ENCODE measurements around the gene LHFPL6. TPM values are rescaled to one million over a fixed set of nuclear protein-coding genes. Genes with fewer than 3 reads are reported as not detected.

The LHFPL6 gene
- total RNA-seq, 1 donor from 2014 or later = 22.5 TPM

GRCh38 chr13:39379667-39380655 lies 223.0 kb downstream of the LHFPL6 start:
- DNase-seq = no peak

- no peak for DNase-seq
Observed at GRCh38 chr13:39379118-39379517, 223.9 kb downstream of the LHFPL6 start.

DNA sequence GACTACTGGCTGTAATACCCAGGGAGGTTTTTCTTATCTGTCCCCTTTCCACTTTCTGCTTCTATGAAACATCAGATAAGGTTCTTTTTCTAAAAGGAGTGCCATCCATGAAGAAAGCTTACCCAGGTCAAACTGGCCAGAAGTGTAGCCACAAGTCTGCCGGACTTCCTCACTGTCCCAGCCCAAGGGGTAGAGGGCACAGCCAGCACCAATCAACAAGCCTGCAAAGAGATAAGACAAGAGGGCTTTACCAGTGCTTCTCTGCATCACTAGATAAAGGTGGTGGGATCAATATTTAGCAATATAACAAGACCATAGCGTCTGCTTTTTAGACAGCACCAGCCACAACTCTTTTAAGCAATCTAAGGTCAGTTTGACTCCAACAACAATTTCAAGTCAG lies 224.7 kb downstream of the LHFPL6 start:
- no peak for DNase-seq

DNA sequence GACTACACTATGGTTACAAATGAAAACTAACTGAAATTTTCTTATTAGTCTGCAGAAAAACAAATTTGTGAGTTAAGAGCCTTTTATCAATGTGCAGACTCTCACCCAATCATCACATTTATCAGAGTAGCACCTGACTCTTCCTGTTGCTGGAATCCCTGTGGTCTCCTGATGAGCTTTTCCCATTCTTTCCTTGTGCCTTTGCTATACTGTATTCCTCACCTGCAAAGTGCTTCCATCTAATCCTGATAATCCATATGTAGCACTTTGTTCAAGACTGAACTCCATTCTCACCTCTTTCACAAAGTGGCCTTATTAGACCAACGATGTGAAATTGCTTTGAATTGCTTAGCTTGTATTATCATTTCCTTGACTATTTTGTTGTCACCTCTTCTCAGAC lies 225.3 kb downstream of the LHFPL6 start:
- no peak for DNase-seq

DNA sequence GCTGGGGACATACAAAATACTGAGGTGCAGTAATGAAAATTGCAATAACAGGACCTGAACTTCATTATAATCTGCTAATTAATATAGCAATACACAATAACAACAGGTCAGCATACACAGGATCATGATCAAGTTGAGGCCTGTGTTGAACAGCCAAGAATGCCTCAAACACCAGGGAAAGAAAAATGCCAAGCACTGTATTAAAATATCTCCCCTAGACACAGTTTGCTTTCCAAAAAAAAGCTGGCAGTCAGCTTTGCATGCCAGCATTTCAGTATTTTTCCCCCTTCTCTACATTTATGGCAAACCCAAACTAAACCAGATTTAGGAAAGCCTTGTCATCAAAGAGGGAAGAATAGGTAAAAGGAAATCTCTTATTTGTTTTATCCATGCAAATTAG lies 226.9 kb downstream of the LHFPL6 start:
- no peak for DNase-seq

DNA sequence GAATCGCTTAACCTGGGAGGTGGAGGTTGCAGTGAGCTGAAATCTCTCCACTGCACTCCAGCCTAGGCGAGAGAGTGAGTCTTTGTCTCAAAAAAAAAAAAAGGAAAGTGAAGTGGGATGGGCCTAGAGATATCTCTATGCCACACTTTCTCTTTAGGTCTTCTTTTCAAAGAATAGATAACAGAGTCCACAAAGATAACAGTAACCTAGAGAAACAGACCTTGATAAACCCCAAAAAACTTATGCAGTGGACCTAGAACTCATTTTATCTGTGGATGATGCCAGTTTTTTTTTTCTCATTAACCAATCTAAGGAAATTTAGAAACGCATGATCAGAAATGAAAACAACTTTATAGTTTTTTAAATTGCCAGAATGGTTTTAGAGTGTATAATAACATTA lies 227.4 kb downstream of the LHFPL6 start:
- no peak for DNase-seq

DNA sequence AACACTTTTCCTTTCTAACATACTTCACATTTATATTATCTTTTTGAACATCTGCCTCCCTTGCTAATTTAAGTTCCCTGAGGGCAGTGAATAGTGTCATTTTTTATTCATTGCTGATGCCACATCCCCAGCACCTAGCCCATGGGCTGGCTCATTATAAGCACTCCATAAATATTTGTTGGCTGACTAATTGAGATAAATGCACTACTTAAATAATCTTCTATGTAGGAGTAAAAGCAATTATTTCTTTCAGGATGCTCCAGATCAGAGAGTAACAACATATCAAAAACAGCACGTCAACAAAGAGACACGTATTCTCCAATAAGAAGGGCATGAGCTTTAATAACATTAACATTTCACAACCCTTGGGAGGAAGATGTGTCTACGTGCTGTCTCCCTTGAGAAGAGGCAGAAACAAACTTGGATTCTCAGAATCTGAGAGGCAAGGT lies 228.2 kb downstream of the LHFPL6 start:
- no peak for DNase-seq

- DNase-seq = no peak
Observed at GRCh38 chr13:39373145-39373544, 229.8 kb downstream of the LHFPL6 start.

GRCh38 chr13:39371706-39372105 lies 231.3 kb downstream of the LHFPL6 start:
- no peak for DNase-seq

- DNase-seq = no peak
Observed at GRCh38 chr13:39370554-39370953, 232.4 kb downstream of the LHFPL6 start.

DNA sequence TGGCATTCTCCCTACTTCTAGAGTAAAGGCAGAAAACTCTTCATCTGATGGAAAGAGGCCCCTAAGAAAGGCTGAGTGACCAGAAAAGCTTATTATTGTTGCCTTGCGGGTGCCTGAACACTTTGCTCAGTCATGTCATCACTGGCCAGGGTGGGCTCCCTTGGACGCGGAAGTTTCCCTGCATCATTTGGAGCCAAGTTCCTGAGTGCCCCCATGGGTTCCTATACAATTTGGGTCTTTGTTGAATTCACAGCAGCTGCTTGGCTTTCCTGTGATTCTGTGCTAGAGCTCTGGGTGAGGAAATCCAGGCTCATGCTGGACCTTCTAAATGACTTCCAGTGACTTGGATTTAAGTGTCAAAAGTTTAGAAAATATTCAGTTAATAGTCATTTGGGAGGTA lies 232.9 kb downstream of the LHFPL6 start:
- no peak for DNase-seq

GRCh38 chr13:39369161-39369890 lies 233.7 kb downstream of the LHFPL6 start:
- no peak for DNase-seq

GRCh38 chr13:39365879-39366278 lies 237.1 kb downstream of the LHFPL6 start:
- DNase-seq = no peak

GRCh38 chr13:39364947-39365468 lies 238.0 kb downstream of the LHFPL6 start:
- no peak for DNase-seq

DNA sequence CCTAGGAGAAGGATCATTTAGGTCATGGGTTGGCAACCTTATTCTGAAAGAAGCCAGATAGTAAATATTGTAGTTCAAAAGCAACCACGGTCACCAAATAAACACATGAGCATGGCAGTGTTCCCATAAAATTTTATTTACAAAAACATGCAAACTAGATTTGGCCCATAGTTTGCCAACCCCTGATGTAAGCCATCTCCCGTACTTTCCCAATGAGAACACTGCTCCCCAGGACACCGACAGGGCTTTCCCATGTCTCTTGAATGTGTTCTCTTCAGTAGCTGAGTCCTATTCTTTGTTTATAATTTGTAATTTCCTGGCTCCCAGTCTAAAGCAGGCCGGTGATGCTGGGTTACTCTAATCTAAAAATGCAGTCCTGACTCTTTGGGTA lies 239.6 kb downstream of the LHFPL6 start:
- no peak for DNase-seq

DNA sequence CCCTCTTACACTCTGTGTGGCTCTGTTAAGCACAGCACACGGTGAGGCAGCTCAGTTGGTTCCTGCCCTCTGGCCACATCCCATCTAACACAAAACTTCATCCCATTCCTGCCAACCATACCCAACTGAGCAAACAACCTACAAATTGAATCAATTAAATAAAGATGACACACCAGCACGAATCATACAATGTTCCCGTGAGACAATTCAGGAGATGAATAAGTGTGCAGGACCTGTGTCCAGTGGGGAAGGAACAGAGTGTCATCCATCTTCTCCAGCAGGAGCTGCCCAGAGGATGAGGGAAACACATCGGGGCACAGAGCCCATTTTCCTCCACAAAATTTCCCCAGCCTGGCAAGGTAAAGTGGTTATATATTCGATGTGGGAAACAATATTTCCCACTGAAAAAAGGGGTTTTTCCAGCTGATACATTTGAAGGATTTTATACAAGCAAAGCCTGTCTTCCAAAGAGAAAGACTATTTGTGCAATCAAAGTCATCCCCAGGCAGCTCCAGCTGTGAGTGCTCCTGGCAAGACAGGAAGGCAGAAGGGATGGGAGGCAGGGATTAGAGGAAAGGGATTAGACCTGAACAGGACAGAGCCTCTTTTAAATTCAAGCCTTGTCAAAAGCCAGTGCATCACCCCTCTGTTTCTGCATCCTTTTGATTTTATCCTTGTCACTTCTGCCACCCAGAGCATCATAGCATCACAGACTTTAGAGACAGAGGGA lies 240.2 kb downstream of the LHFPL6 start:
- DNase-seq = no peak

DNA sequence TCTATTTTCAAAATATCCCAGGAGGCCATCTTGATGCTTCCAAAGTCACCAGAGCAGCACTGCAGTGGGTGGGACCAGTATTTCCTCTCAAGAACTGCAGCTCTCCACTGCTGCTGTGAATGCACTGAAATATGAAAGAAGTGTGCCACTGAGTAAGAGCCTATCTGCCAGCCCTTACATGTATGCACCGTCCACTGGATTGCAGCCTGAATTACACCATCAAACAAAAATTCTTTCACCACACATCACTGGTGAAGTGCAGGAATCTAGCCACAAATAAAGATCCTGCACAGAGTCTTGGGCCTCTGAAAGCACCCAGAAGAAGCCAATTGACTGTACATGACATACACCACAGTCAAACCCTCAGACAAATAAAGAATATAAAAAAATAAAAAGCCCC lies 249.0 kb downstream of the LHFPL6 start:
- no peak for DNase-seq

- DNase-seq = no peak
Observed at GRCh38 chr13:39350461-39350881, 252.5 kb downstream of the LHFPL6 start.

DNA sequence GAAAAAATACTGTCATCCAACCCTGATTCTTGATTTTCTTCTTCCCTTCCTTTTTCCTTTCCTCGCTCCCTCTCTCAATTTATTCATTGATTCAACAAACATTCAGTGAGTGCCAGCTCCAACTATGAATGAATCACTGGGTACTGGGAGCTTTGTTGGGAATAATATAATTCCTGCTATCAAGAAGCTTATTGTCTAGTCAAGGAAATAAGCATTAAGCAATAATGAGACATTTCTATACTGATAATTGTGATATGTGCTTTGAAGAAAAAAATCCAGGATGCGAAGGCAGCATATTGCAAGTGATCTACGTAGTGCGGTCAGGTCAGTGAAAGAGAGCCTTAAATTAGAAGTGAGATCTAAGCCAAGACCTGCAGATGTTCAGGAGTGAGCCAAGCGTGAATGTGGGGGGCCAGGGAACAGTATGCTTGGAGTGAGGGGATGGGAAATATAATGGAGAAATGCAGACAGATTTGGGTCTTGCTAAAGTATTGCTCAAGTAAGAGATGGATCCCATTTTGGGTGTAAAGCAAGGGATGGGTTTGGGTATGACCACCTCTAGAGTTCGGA lies 253.5 kb downstream of the LHFPL6 start:
- DNase-seq = no peak

GRCh38 chr13:39347926-39348901 lies 254.8 kb downstream of the LHFPL6 start:
- no peak for DNase-seq

GRCh38 chr13:39345982-39346381 lies 257.0 kb downstream of the LHFPL6 start:
- DNase-seq = no peak
